NOMO-1 (cell line): Measurements from ENCODE around the gene SLC5A4.
A peak's percentile ranks its signal among the peaks of the same experiment; 100 is the strongest.
"Not testable (repeated sequence)": the region's sequence is repeated elsewhere in the genome, so short reads cannot be mapped to it uniquely, and the experiment has no call there.

Source experiments
- DNase-seq, 2 experiments: peaks; one replicate each; lab custom pipeline; 2025; ENCODE audit not compliant: unreplicated experiment in 2 of 2; lab: John Stamatoyannopoulos, UW

The SLC5A4 gene

DNA sequence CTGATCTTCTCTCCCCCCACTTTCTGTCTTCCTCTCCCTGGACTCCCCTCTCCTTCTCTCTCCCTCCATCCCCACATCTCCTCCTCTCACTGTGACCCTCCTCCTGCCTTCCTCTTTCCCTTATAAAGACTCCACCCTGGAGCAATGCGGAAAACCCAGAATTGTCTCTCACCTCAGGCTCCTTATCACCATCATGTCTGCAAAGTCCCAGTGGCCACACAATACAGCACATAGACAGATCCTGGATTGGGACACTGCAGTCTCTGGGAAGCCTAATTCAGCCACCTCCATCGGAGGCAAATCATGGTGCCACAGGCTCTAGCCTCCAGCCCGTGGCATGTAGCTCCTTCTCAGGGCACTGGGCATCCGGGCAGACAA is 53.0 kb downstream of the SLC5A4 start:
- DNase-seq: no peak

DNA sequence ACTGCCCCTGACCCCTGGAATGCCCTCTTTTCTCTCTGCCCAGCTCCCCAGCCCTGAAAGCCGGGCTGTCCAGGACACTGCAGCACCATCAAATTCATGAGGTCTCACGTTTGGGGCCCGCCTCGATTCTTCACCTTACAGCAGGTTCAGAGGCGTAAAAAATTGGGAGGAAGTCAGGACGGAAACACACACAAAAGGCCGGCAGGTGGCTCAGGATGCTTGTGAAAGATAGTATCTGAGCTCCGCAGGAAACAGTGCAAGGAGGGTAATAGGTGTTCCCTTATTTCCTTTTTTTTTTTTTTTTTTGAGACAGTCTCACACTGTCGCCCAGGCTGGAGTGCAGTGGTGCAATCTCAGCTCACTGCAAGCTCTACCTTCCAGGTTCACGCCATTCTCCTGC is 54.4 kb downstream of the SLC5A4 start:
- DNase-seq: peak; percentile 4 to 8

DNA sequence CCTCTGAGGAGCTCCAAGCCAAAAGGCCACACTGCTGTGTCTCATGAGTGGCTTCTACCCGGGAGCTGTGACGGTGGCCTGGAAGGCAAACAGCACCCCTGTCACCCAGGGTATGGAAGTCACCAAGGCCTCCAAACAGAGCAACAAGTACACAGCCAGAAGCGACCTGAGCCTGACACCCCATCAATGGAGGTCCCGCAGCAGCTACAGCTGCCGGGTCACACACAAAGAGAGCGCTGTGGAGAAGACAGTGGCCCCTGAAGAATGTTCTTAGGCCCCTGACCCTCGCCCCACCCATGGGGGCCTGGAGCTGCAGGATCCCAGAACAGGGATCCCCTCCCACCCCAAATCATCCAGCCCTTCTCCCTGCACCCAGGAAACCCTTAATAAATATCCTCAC is 55.2 kb downstream of the SLC5A4 start:
- DNase-seq: no peak

DNA sequence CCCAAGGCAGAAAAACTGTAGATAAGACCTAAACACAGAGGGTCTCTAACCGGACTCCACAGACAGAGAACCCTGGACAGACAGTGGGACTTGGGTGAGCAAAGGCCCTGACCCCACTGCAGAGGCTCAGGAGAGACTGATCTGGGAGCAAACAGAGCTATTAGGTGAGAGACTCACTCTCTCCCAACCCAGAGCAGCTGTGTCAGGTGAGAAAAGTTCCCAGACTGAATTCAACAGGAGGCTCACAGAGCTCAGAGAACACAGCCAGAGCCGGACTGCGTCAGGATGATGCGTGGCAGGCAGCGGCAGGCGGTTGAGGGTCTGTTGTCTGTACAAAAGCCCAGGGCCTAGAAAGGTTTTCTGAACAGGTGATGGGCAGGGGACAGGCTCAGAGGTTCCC is 55.8 kb downstream of the SLC5A4 start:
- no peak for DNase-seq

DNA sequence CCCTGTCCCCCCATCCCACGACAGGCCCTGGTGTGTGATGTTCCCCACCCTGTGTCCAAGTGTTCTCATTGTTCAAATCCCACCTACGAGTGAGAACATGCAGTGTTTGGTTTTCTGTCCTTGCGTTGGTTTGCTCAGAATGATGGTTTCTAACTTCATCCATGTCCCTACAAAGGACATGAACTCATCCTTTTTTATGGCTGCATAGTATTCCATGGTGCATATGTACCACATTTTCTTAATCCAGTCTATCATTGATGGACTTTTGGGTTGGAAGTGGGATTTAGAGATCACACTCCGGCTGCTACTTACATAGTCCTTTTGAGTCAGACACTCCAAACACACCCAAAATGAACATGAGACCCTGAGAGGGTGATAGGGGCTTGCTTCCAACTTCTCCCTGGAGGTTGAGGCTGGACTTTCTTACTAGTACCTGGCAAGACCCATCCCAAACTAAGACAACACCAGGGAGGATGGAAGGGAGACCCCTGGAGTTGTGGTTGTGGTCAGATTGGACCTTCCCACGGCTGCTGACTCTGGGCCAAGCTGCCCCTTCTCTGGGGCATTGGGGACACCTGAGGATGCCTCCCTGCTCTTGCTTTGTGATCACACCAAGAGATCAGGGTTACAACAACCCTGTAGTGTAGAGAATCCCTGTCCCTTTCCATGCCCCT is 57.5 kb downstream of the SLC5A4 start:
- DNase-seq: not testable (repeated sequence)

DNA sequence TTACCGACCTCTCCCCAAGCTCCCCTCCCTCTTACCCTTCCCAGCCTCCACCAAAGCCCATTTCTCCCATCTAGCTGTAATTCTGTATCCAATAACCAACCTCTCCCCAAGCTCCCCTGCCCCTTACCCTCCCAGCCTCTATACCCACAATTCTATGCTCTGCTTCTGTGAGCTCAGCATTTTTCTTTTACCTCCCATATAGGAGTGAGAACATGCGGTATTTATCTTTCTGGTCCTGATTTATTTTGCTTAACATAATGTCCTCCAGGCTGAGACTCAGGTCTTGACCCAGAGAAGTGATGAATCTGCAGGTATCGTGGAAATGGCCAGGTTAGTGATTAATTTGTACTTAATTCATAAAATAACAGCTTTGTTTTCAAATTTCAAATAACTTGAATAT is 59.2 kb downstream of the SLC5A4 start:
- DNase-seq: not testable (repeated sequence)

DNA sequence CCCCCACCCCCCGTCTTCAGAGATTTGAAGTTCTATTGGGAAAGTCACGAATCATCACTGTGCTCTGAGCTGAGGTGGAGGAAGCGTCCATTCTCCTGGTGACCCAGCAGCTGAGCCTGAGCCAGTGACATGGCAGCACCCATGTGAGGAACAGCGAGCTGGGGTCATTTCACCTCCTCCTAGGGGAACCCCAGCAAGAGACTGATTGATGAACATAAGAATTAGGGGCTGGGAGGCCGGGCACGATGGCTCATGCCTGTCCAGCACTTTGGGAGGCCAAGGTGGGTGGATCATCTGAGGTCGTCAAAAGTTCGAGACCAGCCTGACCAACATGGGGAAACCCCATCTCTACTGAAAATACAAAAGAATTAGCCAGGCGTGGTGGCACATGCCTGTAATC is 61.8 kb downstream of the SLC5A4 start:
- DNase-seq: not testable (repeated sequence)

DNA sequence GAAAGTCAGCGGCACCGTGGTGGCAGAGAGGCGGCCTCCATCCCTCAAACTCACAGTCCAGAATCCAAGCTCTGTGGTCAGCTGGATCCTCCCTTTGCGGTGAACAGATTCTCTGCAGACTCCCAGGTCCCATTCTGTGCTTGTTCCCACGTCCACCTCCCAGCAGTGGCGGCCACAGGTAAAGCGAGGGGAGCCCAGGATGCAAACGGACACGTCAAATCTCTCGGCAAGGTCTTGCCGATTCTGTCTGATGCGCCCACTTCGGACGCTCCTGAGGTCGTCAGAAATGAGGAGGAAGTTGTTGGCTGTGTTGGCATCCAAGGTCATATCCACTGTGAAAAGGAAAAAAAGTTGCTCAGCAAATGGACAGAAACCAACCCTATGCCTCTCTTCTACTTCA is 64.1 kb downstream of the SLC5A4 start:
- not testable (repeated sequence) for DNase-seq

DNA sequence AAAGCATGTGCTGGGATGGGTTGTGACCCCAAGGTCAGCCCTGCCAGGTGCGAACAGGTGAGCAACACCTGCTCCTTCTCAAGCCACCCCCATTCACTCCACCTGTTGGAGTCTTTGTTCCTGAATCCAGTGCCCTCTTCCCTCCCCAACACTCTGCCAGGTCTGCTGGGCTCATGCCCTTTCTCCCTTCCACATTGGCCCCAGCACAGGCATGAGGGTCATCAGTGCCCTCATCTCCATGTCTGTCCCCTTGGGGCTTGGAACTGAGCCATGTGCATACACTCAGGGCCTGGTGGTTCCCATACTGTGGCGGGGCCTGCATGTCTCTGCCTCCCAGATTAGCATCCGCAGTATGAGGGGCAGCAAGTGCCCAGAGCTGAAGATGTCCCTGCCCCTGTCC is 69.3 kb downstream of the SLC5A4 start:
- DNase-seq: no peak

DNA sequence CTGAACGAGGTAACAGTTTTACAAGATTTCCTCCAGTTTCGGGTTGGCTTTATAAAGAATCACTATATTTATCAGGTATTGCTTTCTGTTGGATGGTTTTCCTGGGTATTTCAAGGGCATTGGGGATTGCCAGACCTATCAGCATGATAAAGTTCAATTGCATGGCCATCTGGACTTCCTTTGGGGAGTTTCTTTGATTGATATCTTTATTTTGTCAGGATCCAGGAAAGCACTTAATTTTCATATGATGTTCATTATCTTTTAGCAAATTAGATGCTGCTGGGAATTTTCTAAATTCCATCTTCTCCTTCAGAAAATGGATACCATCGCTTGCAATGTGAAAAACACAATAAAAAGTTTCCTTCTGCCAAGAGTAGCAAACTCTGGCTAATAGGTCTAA is 71.5 kb downstream of the SLC5A4 start:
- no peak for DNase-seq

DNA sequence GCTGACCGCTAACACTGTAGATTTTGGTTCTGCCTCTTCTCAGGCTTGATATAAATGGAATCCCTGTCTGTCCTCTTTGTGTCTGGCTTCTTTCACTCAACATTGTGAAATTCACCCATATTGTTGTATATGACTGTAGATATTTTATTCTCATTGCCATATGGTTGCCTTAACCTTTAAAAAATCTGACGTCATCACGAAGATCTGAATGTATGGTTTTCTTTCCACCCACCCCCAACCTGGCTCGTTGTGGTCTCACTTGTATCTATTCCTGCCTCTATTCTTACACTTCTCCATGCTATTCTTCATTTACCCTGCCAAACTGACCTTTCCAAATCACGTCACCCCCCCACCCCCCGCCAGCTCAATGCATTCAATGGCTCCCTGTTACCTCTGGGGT is 74.1 kb downstream of the SLC5A4 start:
- DNase-seq: no peak

DNA sequence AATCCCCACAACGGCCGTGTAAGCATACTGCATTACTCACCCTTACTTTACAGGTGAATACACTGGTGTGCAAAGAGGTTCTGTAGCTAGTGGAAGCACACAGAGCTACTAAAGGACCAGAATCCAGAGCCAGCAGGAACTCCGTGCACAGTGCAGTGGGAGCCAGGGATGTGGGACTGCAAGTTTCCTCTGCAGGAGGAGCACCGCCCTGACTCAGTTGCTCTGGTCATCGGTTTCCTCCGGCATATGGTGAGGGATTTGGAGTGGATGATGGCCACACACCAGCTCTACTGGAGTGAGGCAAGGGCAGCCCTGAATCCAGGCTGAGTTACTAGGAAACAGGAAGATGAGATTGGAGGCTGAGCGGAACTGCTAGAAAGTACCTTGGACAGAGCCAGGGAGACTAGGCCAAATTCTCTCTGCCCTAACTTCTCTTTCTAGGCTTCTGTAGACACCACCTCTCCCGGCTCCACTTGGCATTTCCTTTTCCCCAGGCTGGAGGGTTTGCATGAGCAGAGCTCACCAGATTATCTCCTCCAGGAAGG is 77.9 kb downstream of the SLC5A4 start:
- no peak for DNase-seq

DNA sequence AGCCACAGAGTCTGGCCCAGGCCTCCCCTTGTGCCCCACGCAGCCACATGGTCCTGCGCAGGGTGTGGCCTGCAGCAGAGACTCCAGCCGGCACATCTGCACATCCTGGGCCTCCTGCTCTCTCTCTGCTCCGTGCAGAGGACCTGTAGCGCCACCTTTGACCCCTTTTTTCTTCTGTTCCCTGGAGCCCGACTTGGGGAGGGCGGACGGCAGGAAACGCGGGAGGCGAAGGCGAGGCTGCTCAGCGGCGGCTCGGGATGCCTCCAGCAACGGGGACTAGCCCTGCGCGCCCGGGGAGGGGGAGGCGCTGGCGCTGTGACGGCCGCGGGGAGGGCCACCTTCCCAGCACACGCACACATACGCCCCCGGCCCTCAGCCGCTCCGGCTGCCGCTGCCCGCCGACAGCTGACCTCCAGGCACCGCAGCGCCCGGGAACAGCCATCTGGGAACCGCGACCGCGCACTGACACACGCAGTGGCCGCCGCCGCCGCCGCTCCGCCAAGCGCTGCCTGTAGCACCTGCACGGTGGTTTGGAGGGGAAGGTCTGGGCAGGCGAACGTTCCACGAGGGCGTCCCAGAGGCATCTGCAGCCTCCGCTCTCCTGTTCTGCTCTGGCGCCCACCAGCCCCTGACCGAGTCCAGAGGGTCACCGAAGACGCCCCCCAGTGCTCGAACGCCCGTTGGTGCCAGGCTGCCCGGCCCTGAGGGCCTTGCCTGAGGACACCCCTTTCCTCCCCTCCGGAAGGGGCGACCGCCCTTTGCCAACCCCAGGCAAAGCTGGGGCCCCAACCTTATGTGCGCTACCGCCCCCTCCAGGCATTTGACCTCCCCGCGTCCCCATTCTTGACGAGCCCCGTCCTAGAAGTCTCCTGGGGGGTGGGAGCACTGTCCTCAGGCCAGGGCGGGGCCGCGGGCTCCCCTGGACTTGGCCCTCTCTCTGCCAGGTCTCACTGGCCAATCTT is 79.2 kb downstream of the SLC5A4 start:
- DNase-seq: no peak

DNA sequence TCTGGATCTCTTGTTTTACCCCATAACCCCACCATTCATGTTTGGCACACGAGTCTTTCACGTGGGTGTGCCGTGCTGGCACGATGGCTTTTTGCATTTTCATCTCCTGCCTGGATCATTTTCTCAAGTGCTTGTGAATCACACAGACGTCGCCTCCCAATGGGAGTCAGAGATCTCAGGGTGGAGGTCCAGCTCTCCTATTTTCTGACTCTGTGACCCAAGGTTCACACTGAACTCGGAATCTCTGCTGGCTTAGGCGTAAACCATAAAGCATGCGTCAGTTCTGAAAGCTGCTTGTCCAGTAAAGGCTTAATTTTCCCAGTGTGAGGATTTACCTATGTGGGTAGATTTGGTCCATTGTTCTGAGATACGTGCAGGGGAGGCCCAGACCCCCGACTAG is 80.0 kb downstream of the SLC5A4 start:
- no peak for DNase-seq
